Right atrium auricular region (tissue), 2 donors: ENCODE data around the gene CLCA1. TPM values are rescaled to one million over a fixed set of nuclear protein-coding genes. Genes with fewer than 3 reads are reported as not detected.

Experiments used
- DNase-seq: peaks from one replicate; pipeline ENCODE4 v3.0.0-alpha.2; 2019; ENCODE audit warnings: low spot score
- H3K27ac ChIP-seq, 2 donors: fragments of 200-600 bp; sonication (generic); 1 replicate in 1 of 2; 2 replicates in 1 of 2; pipeline ENCODE4 v1.5.1; 2016 to 2019
- H3K27me3 ChIP-seq, 2 donors: fragments of 200-600 bp; sonication (generic); one replicate each; pipeline versions ENCODE4 v1.5.1 to v1.6.0; 2017 to 2019
- H3K36me3 ChIP-seq: fragments of 200-600 bp; sonication (generic); one replicate; pipeline ENCODE4 v1.5.1; 2016
- H3K4me1 ChIP-seq, 2 donors: fragments of 200-600 bp; sonication (generic); one replicate each; pipeline versions ENCODE4 v1.5.1 to v1.6.0; 2017 to 2019
- H3K4me3 ChIP-seq, 2 donors: fragments of 200-600 bp; sonication (generic); 1 replicate in 1 of 2; 2 replicates in 1 of 2; pipeline ENCODE4 v1.5.1; 2017 to 2019; ENCODE audit warnings: mild to moderate bottlenecking in 1 of 2, moderate library complexity in 1 of 2
- H3K9me3 ChIP-seq, 2 donors: fragments of 200-600 bp; sonication (generic); one replicate each; pipeline ENCODE4 v1.5.1; 2019
- total RNA-seq, 2 donors: library from RNA; depleted of rRNA; stranded (reverse); fragments of >200 nt; gene quantifications; one replicate each; pipeline ENCODE4 v1.1.0, GENCODE V29; 2016
- TF ChIP-seq, protein P1 (sequence below), 2 donors: fragments of 200-600 bp; sonication (generic); IDR thresholded peaks; one replicate each; pipeline ENCODE4 v1.5.1; 2019; ENCODE audit warnings: antibody characterized with exemption in 2 of 2

The CLCA1 gene
- total RNA-seq, 2 donors from 2014 or later, result not detected

DNA sequence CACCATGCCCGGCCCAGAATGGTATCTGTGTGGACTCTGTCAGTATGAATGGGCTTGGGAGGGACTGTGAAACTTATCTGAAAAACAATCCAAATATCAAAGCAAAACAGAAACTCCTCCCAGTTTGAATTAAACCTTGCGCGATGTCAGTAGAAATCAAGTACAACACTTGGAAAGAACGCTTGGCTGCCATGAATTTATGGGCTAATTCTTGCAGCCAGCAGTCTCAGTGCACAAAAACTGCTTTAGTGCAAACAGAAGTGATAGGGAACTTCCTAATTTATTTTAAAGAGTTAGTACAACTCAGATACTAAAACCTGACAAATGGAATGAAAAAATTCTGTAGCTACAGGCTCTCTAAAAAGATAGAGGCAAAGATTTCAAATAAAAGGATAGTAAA lies 8.5 kb downstream of the CLCA1 start:
- H3K4me1 ChIP-seq, result no peaks in the 10 kb centered on the region
- no peaks in the 10 kb centered on the region for H3K36me3 ChIP-seq
- TF ChIP-seq, protein P1, sequence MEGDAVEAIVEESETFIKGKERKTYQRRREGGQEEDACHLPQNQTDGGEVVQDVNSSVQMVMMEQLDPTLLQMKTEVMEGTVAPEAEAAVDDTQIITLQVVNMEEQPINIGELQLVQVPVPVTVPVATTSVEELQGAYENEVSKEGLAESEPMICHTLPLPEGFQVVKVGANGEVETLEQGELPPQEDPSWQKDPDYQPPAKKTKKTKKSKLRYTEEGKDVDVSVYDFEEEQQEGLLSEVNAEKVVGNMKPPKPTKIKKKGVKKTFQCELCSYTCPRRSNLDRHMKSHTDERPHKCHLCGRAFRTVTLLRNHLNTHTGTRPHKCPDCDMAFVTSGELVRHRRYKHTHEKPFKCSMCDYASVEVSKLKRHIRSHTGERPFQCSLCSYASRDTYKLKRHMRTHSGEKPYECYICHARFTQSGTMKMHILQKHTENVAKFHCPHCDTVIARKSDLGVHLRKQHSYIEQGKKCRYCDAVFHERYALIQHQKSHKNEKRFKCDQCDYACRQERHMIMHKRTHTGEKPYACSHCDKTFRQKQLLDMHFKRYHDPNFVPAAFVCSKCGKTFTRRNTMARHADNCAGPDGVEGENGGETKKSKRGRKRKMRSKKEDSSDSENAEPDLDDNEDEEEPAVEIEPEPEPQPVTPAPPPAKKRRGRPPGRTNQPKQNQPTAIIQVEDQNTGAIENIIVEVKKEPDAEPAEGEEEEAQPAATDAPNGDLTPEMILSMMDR (IDR thresholded peaks at IDR 0.05), result no peak
- no peak overlapping the region for H3K4me3 ChIP-seq
- DNase-seq, result no peak
- no peaks in the 10 kb centered on the region for H3K9me3 ChIP-seq
- H3K27me3 ChIP-seq, result no peaks in the 10 kb centered on the region
- no peak overlapping the region for H3K27ac ChIP-seq

- Histone ChIP-seq H3K27ac (peak overlapping the region in 1 of 2 donors; percentile 2), H3K4me3 (no peak overlapping the region), H3K9me3 (no peaks in the 10 kb centered on the region), H3K4me1 (no peaks in the 10 kb centered on the region), H3K27me3 (no peaks in the 10 kb centered on the region), H3K36me3 (no peaks in the 10 kb centered on the region)
- TF ChIP-seq, protein P1 (IDR thresholded peaks at IDR 0.05), result no peak
- DNase-seq, result no peak
These were observed 9.0 kb downstream of the CLCA1 start for GRCh38 chr1:86477682-86478081.

DNA sequence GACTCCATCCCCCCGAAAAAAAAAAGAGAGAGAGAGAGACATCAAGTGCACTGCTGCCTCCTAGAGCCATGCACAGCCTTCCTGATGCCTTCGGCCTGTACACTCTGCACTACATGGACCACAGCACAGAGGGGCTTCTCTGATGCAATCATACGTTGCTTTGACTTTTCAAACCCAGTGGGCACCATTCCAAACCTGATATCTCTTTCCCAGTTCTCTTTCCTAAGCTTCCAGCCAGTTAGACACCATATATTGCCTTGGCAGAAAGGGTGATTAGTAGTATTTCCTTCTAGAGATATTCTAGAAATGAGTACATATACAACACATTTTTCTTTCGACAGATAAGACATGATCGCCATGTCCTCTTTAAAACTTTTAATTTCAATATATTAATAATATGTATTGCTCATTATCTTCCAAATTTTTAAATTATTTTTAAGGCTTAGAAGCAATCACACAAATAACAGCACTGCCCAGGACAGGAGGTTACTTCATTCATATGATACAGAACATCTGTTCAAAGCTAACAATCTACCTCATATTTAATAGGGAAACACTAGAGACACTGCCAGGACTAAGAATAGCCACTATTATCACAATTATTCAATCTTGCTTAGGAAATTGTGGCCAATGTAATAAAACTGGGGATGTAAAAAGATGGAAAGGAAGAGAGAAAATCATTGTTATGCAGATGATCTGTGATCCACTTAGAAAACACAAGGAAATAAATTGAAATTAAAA lies 9.9 kb downstream of the CLCA1 start:
- no peaks in the 10 kb centered on the region for H3K27me3 ChIP-seq
- no peak overlapping the region for H3K27ac ChIP-seq
- no peaks in the 10 kb centered on the region for H3K4me1 ChIP-seq
- no peak overlapping the region for H3K4me3 ChIP-seq
- H3K9me3 ChIP-seq, result no peaks in the 10 kb centered on the region
- no peak for DNase-seq
- H3K36me3 ChIP-seq, result no peaks in the 10 kb centered on the region
- TF ChIP-seq, protein P1 (IDR thresholded peaks at IDR 0.05), result no peak

DNA sequence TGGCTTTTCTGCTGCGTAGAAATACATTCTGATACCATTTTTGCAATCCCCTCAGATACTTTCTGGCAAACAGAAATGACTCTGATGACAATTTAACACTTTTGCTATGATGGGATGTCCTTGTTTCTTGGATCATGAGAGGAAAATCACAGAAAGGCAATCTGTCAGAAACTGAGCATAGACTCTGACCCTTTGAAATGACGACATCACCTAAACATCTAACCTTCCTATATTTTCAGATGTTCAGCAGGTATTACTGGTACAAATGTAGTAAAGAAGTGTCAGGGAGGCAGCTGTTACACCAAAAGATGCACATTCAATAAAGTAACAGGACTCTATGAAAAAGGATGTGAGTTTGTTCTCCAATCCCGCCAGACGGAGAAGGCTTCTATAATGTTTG lies 13.2 kb downstream of the CLCA1 start:
- DNase-seq, result no peak
- H3K9me3 ChIP-seq, result no peaks in the 10 kb centered on the region
- no peak overlapping the region for H3K4me3 ChIP-seq
- no peaks in the 10 kb centered on the region for H3K27me3 ChIP-seq
- no peak overlapping the region for H3K27ac ChIP-seq
- TF ChIP-seq, protein P1 (IDR thresholded peaks at IDR 0.05), result no peak
- no peaks in the 10 kb centered on the region for H3K36me3 ChIP-seq
- no peaks in the 10 kb centered on the region for H3K4me1 ChIP-seq

DNA sequence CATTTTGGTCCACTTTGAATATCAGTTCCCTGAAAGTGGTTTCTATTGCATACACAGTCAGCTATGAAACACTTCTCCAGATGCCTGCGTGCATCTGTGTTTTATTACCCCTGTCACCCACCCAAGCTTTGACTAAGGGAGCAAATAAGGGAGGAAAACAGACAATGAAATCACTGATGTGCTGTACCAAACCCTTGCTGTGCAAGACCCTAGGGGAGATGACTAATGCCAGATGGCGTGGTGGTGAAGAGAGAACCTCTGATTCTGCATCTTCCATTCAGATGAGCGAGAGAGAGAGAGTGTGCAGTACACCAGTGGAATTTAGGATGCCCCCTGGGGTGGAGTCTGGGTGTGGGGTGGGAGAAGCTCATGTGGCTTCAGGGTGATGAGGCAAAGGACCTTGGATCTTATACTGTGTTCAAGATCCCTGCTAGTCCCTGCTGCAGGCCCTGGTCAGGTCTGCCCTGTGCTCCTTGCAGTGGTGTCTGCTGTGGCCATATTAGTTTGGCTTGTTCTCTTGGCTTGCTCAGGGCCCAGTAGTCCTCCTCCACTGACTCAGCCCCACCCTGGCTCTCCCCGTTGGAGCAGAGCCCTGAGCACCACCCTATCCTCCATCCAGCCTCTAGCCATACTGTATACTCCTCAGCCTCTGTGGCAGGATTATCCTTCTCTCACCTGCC lies 18.5 kb downstream of the CLCA1 start:
- Histone ChIP-seq H3K27ac (peak overlapping the region; percentile 22 to 61), H3K4me1 (no peaks in the 10 kb centered on the region), H3K4me3 (no peak overlapping the region), H3K9me3 (no peaks in the 10 kb centered on the region), H3K36me3 (no peaks in the 10 kb centered on the region), H3K27me3 (no peaks in the 10 kb centered on the region)
- TF ChIP-seq, protein P1 (IDR thresholded peaks at IDR 0.05), result no peak
- DNase-seq, result no peak
